Stomach smooth muscle (tissue), 2 donors: ENCODE data around the gene TCIRG1.

Experiments
- H3K27ac ChIP-seq: one replicate; pipeline ENCODE4 v1.7.0; 2013; ENCODE audit warnings: mild to moderate bottlenecking, low read length, inconsistent platforms
- H3K27me3 ChIP-seq, 2 donors: one replicate each; pipeline ENCODE4 v1.7.0; 2013; ENCODE audit warnings: low read length in 2 of 2; ENCODE audit not compliant: insufficient read depth in 2 of 2, control insufficient read depth in 1 of 2
- H3K36me3 ChIP-seq, 2 donors: one replicate each; pipeline ENCODE4 v1.7.0; 2013; ENCODE audit warnings: low read length in 2 of 2; ENCODE audit not compliant: control insufficient read depth in 2 of 2, insufficient read depth in 2 of 2
- H3K4me1 ChIP-seq: one replicate; pipeline ENCODE4 v1.7.0; 2013; ENCODE audit warnings: low read length; ENCODE audit not compliant: control insufficient read depth, insufficient read depth
- H3K4me3 ChIP-seq, 2 donors: one replicate each; pipeline ENCODE4 v1.7.0; 2013; ENCODE audit warnings: low read length in 2 of 2
- H3K9ac ChIP-seq, 2 donors: one replicate each; pipeline ENCODE4 v1.7.0; 2013; ENCODE audit warnings: low read length in 2 of 2, mild to moderate bottlenecking in 1 of 2
- H3K9me3 ChIP-seq, 2 donors: one replicate each; pipeline ENCODE4 v1.7.0; 2013; ENCODE audit warnings: low read length in 2 of 2; ENCODE audit not compliant: control insufficient read depth in 2 of 2
- donor health status: healthy.
- donor health status: Pancreatic carcinoma.

The TCIRG1 gene

GRCh38 chr11:68040957-68041591, 2.2 kb downstream of the TCIRG1 start:
- Histone ChIP-seq H3K36me3 (peaks cover under 1 to 14% of the 10 kb centered on the region in 2 donors), H3K9ac (peak overlapping the region; percentile 78 to 93), H3K27me3 (no peaks in the 10 kb centered on the region), H3K27ac (peak overlapping the region; percentile 86), H3K9me3 (no peaks in the 10 kb centered on the region), H3K4me3 (peak overlapping the region; percentile 79 to 82), H3K4me1 (peaks cover 52% of the 10 kb centered on the region)

GRCh38 chr11:68041617-68042218, 2.9 kb downstream of the TCIRG1 start:
- H3K9ac ChIP-seq, result no peak overlapping the region
- H3K9me3 ChIP-seq, result no peaks in the 10 kb centered on the region
- peaks cover 52% of the 10 kb centered on the region for H3K4me1 ChIP-seq
- no peak overlapping the region for H3K4me3 ChIP-seq
- H3K36me3 ChIP-seq, result peaks cover 5 to 14% of the 10 kb centered on the region in 2 donors
- no peaks in the 10 kb centered on the region for H3K27me3 ChIP-seq
- peak overlapping the region; percentile 86 for H3K27ac ChIP-seq

GRCh38 chr11:68042219-68043028, 3.6 kb downstream of the TCIRG1 start:
- H3K4me3 ChIP-seq, result no peak overlapping the region
- no peaks in the 10 kb centered on the region for H3K9me3 ChIP-seq
- peaks cover 47% of the 10 kb centered on the region for H3K4me1 ChIP-seq
- no peaks in the 10 kb centered on the region for H3K27me3 ChIP-seq
- H3K27ac ChIP-seq, result no peak overlapping the region
- no peak overlapping the region for H3K9ac ChIP-seq
- peaks cover 5 to 14% of the 10 kb centered on the region in 2 donors for H3K36me3 ChIP-seq

- no peaks in the 10 kb centered on the region for H3K9me3 ChIP-seq
- no peaks in the 10 kb centered on the region for H3K27me3 ChIP-seq
- H3K27ac ChIP-seq, result no peak overlapping the region
- H3K9ac ChIP-seq, result no peak overlapping the region
- no peak overlapping the region for H3K4me3 ChIP-seq
- peaks cover 5 to 17% of the 10 kb centered on the region in 2 donors for H3K36me3 ChIP-seq
- H3K4me1 ChIP-seq, result peaks cover 42% of the 10 kb centered on the region
Observed at GRCh38 chr11:68043029-68043348, 4.2 kb downstream of the TCIRG1 start.

GRCh38 chr11:68043349-68044144, 4.7 kb downstream of the TCIRG1 start:
- Histone ChIP-seq H3K9me3 (no peaks in the 10 kb centered on the region), H3K27me3 (no peaks in the 10 kb centered on the region), H3K36me3 (peaks cover 5 to 19% of the 10 kb centered on the region in 2 donors), H3K4me1 (peaks cover 36% of the 10 kb centered on the region), H3K9ac (no peak overlapping the region), H3K4me3 (no peak overlapping the region), H3K27ac (no peak overlapping the region)

- Histone ChIP-seq H3K27me3 (no peaks in the 10 kb centered on the region), H3K27ac (no peak overlapping the region), H3K36me3 (peaks cover 5 to 20% of the 10 kb centered on the region in 2 donors), H3K4me3 (no peak overlapping the region), H3K4me1 (peaks cover 30% of the 10 kb centered on the region), H3K9ac (no peak overlapping the region), H3K9me3 (no peaks in the 10 kb centered on the region)
Observed at GRCh38 chr11:68044145-68044813, 5.5 kb downstream of the TCIRG1 start.

- peaks cover 24% of the 10 kb centered on the region for H3K4me1 ChIP-seq
- H3K9ac ChIP-seq, result no peak overlapping the region
- H3K4me3 ChIP-seq, result no peak overlapping the region
- H3K27me3 ChIP-seq, result no peaks in the 10 kb centered on the region
- no peaks in the 10 kb centered on the region for H3K9me3 ChIP-seq
- H3K36me3 ChIP-seq, result peaks cover 5 to 23% of the 10 kb centered on the region in 2 donors
- H3K27ac ChIP-seq, result no peak overlapping the region
Observed at GRCh38 chr11:68044898-68045351, 6.1 kb downstream of the TCIRG1 start.

GRCh38 chr11:68047437-68048290, 8.8 kb downstream of the TCIRG1 start:
- Histone ChIP-seq H3K27me3 (no peaks in the 10 kb centered on the region), H3K36me3 (peaks cover 8 to 31% of the 10 kb centered on the region in 2 donors), H3K27ac (no peak overlapping the region), H3K9me3 (no peaks in the 10 kb centered on the region), H3K9ac (no peak overlapping the region), H3K4me3 (no peak overlapping the region), H3K4me1 (peaks cover 3% of the 10 kb centered on the region)

- H3K9ac ChIP-seq, result no peak overlapping the region
- no peaks in the 10 kb centered on the region for H3K4me1 ChIP-seq
- no peaks in the 10 kb centered on the region for H3K27me3 ChIP-seq
- peaks cover 8 to 34% of the 10 kb centered on the region in 2 donors for H3K36me3 ChIP-seq
- H3K4me3 ChIP-seq, result no peak overlapping the region
- no peak overlapping the region for H3K27ac ChIP-seq
- no peaks in the 10 kb centered on the region for H3K9me3 ChIP-seq
Observed at GRCh38 chr11:68048681-68049508, 10.1 kb downstream of the TCIRG1 start.
